Fibroblast of villous mesenchyme (primary cell): ENCODE results near the gene RALGPS1. TPM values are rescaled to one million over a fixed set of nuclear protein-coding genes. Genes with fewer than 3 reads are reported as not detected.

Experiments used
- DNase-seq: peaks from one replicate; pipeline ENCODE4 v3.0.0-alpha.2; 2010; ENCODE audit warnings: low read depth
- H3K4me3 ChIP-seq: 2 replicates; pipeline ENCODE4 v1.5.1; 2011; ENCODE audit warnings: low read depth, mild to moderate bottlenecking, low read length
- CTCF ChIP-seq: IDR thresholded peaks from 2 replicates; pipeline ENCODE4 v1.5.1; 2012; ENCODE audit warnings: low read depth, mild to moderate bottlenecking, low read length; ENCODE audit not compliant: insufficient read depth
- total RNA-seq: library from RNA; depleted of rRNA; stranded (reverse); fragments of >200 nt; gene quantifications from 2 replicates; pipeline ENCODE4 v1.2.3, GENCODE V29; 2012

Gene RALGPS1
- total RNA-seq, 1 donor, result 2.6 TPM

GRCh38 chr9:126886034-126886822, 28.4 kb upstream of the RALGPS1 start:
- no peak overlapping the region for H3K4me3 ChIP-seq
- no peak for DNase-seq
- TF ChIP-seq CTCF, result no peak

GRCh38 chr9:126886897-126887296, 27.7 kb upstream of the RALGPS1 start:
- no peak for DNase-seq
- H3K4me3 ChIP-seq, result no peak overlapping the region
- no peak for TF ChIP-seq CTCF

GRCh38 chr9:126891676-126892075, 22.9 kb upstream of the RALGPS1 start:
- no peak overlapping the region for H3K4me3 ChIP-seq
- TF ChIP-seq CTCF, result no peak
- DNase-seq, result no peak

DNA sequence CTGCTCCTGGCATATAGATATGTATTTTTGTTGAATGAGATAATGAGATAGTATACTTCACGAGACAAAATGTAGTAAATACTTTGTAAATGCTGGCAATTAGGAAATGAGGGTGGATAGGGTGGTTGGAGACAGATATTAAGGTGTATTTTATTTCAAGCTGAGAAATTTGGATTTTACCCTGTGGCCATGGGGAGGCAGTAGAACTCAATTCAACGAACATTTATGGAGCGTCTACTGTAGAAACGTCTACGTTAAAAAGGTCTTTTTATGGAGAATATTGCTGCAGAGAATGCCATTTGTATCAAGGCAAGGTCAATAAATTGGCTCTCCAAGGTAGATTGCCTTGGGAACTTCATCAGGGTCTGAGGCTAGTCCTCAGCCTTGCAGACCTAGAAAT, 21.5 kb upstream of the RALGPS1 start:
- no peak for DNase-seq
- H3K4me3 ChIP-seq, result no peak overlapping the region
- TF ChIP-seq CTCF, result no peak

- no peak overlapping the region for H3K4me3 ChIP-seq
- TF ChIP-seq CTCF, result no peak
- DNase-seq, result no peak
Observed at GRCh38 chr9:126894052-126894603, 20.5 kb upstream of the RALGPS1 start.

GRCh38 chr9:126902210-126902609, 12.4 kb upstream of the RALGPS1 start:
- no peak overlapping the region for H3K4me3 ChIP-seq
- TF ChIP-seq CTCF, result no peak
- DNase-seq, result no peak
